ENCODE data around the gene UGGT2. TPM values are rescaled to one million over a fixed set of nuclear protein-coding genes. Genes with fewer than 3 reads are reported as not detected.

UGGT2 gene
- total RNA-seq, 3 donors from 2014 or later, result 16.6 to 25.5 (median 17.4) TPM

- peaks cover 3% of the 10 kb centered on the region for H3K4me1 ChIP-seq (ENCODE audit: low read depth)
- H3K9me3 ChIP-seq, result peaks cover 5% of the 10 kb centered on the region
- DNase-seq (no peak), ATAC-seq (no peak)
- no peaks in the 10 kb centered on the region for H3K36me3 ChIP-seq (ENCODE audit: low read depth)
- intact Hi-C loops (cut with DNase I, micrococcal nuclease), result no loop called here
- no peak for TF ChIP-seq CTCF (IDR thresholded peaks at IDR 0.05)
- H3K4me3 ChIP-seq, result no peak overlapping the region
Observed at GRCh38 chr13:95955719-95956118, 97.5 kb downstream of the UGGT2 start.

GRCh38 chr13:95955255-95955654 lies 97.9 kb downstream of the UGGT2 start:
- DNase-seq, result no peak
- no peak for ATAC-seq
- no peak for TF ChIP-seq CTCF (IDR thresholded peaks at IDR 0.05)
- Histone ChIP-seq H3K36me3 (ENCODE audit: low read depth) (no peaks in the 10 kb centered on the region), H3K4me1 (ENCODE audit: low read depth) (peaks cover 4% of the 10 kb centered on the region), H3K4me3 (no peak overlapping the region), H3K9me3 (peaks cover under 1% of the 10 kb centered on the region)
- intact Hi-C loops (cut with DNase I, micrococcal nuclease), result no loop called here

GRCh38 chr13:95954266-95954665 lies 98.9 kb downstream of the UGGT2 start:
- Histone ChIP-seq H3K4me1 (ENCODE audit: low read depth) (peaks cover 4% of the 10 kb centered on the region), H3K4me3 (no peak overlapping the region), H3K36me3 (ENCODE audit: low read depth) (no peaks in the 10 kb centered on the region), H3K9me3 (no peaks in the 10 kb centered on the region)
- no peak for TF ChIP-seq CTCF (IDR thresholded peaks at IDR 0.05)
- DNase-seq, result no peak
- ATAC-seq, result no peak
- intact Hi-C loops (cut with DNase I, micrococcal nuclease), result no loop called here

- Histone ChIP-seq H3K9me3 (no peaks in the 10 kb centered on the region), H3K36me3 (ENCODE audit: low read depth) (no peaks in the 10 kb centered on the region), H3K4me3 (no peak overlapping the region), H3K4me1 (ENCODE audit: low read depth) (peaks cover 4% of the 10 kb centered on the region)
- peak; percentile 96 for ATAC-seq
- TF ChIP-seq CTCF (IDR thresholded peaks at IDR 0.05), result no peak
- intact Hi-C loops (cut with DNase I, micrococcal nuclease), result no loop called here
- no peak for DNase-seq
Observed at GRCh38 chr13:95950103-95950502, 103.1 kb downstream of the UGGT2 start.

- no peak for ATAC-seq
- peaks cover 4% of the 10 kb centered on the region for H3K4me1 ChIP-seq (ENCODE audit: low read depth)
- no peaks in the 10 kb centered on the region for H3K9me3 ChIP-seq
- no peaks in the 10 kb centered on the region for H3K36me3 ChIP-seq (ENCODE audit: low read depth)
- no peak for DNase-seq
- no peak for TF ChIP-seq CTCF (IDR thresholded peaks at IDR 0.05)
- intact Hi-C loops (cut with DNase I, micrococcal nuclease), result no loop called here
- H3K4me3 ChIP-seq, result no peak overlapping the region
Observed at GRCh38 chr13:95948656-95949055, 104.5 kb downstream of the UGGT2 start.

GRCh38 chr13:95937714-95938320 lies 115.4 kb downstream of the UGGT2 start:
- Histone ChIP-seq H3K9me3 (peaks cover 6% of the 10 kb centered on the region), H3K4me3 (no peak overlapping the region), H3K4me1 (ENCODE audit: low read depth) (no peaks in the 10 kb centered on the region), H3K36me3 (ENCODE audit: low read depth) (no peaks in the 10 kb centered on the region)
- ATAC-seq (no peak), DNase-seq (no peak)
- TF ChIP-seq CTCF (IDR thresholded peaks at IDR 0.05), result no peak
- intact Hi-C loops (cut with DNase I, micrococcal nuclease), result no loop called here

Measured in mucosa of descending colon (tissue), 3 donors.